ENCODE data around the gene SLC6A8. TPM values are rescaled to one million over a fixed set of nuclear protein-coding genes. Genes with fewer than 3 reads are reported as not detected.

The SLC6A8 gene
- total RNA-seq = 9.2 and 80.4 TPM in 2 replicates

GRCh38 chrX:153687121-153688039 lies at the start of gene SLC6A8:
Gene SLC6A8 (plus strand): TSS chrX:153687926. CDS start chrX:153688575, 649 bp downstream.
- no peak for DNase-seq (ENCODE audit: low read depth)

- DNase-seq (ENCODE audit: low read depth) = no peak
Observed at GRCh38 chrX:153638041-153638371, 49.7 kb upstream of the SLC6A8 start.

- DNase-seq (ENCODE audit: low read depth) = no peak
Observed at GRCh38 chrX:153638436-153639176, 49.1 kb upstream of the SLC6A8 start.

- DNase-seq (ENCODE audit: low read depth) = no peak
Observed at GRCh38 chrX:153639177-153640044, 48.3 kb upstream of the SLC6A8 start.

- DNase-seq (ENCODE audit: low read depth) = no peak
Observed at GRCh38 chrX:153640045-153640686, 47.6 kb upstream of the SLC6A8 start.

GRCh38 chrX:153640736-153641575 lies 46.8 kb upstream of the SLC6A8 start:
- DNase-seq (ENCODE audit: low read depth) = no peak

GRCh38 chrX:153641627-153642026 lies 46.1 kb upstream of the SLC6A8 start:
- no peak for DNase-seq (ENCODE audit: low read depth)

- DNase-seq (ENCODE audit: low read depth) = no peak
Observed at GRCh38 chrX:153642051-153642654, 45.6 kb upstream of the SLC6A8 start.

- DNase-seq (ENCODE audit: low read depth) = no peak
Observed at GRCh38 chrX:153642655-153643430, 44.9 kb upstream of the SLC6A8 start.

- DNase-seq (ENCODE audit: low read depth) = no peak
Observed at GRCh38 chrX:153643431-153644351, 44.0 kb upstream of the SLC6A8 start.

- DNase-seq (ENCODE audit: low read depth) = no peak
Observed at GRCh38 chrX:153644356-153645125, 43.2 kb upstream of the SLC6A8 start.

GRCh38 chrX:153645151-153645550 lies 42.6 kb upstream of the SLC6A8 start:
- no peak for DNase-seq (ENCODE audit: low read depth)

GRCh38 chrX:153645921-153646488 lies 41.7 kb upstream of the SLC6A8 start:
- DNase-seq (ENCODE audit: low read depth) = no peak

GRCh38 chrX:153646620-153647373 lies 40.9 kb upstream of the SLC6A8 start, which contains the start of gene DUSP9:
Gene DUSP9 (plus strand): TSS chrX:153647203. CDS start chrX:153647954, 751 bp downstream.
- no peak for DNase-seq (ENCODE audit: low read depth)

GRCh38 chrX:153647461-153648357 lies 40.0 kb upstream of the SLC6A8 start:
- DNase-seq (ENCODE audit: low read depth) = no peak

Measured in renal cortical epithelial cell (primary cell).